Testis (tissue), 3 donors: ENCODE data around the gene SPRED3. TPM values are rescaled to one million over a fixed set of nuclear protein-coding genes. Genes with fewer than 3 reads are reported as not detected.

Source experiments
- DNase-seq: peaks from one replicate; pipeline ENCODE4 v3.0.0-alpha.2; 2019
- H3K27ac ChIP-seq, 2 donors: fragments of 200-600 bp; sonication (generic); one replicate each; pipeline ENCODE4 v1.5.1; 2019
- H3K27me3 ChIP-seq: fragments of 200-600 bp; sonication (generic); one replicate; pipeline ENCODE4 v1.5.1; 2019
- H3K36me3 ChIP-seq: fragments of 200-600 bp; sonication (generic); one replicate; pipeline ENCODE4 v1.5.1; 2017; ENCODE audit warnings: low read depth; ENCODE audit errors: missing control alignments
- H3K4me1 ChIP-seq: fragments of 200-600 bp; sonication (generic); one replicate; pipeline ENCODE4 v1.5.1; 2019
- H3K4me3 ChIP-seq, 2 donors: fragments of 200-600 bp; sonication (generic); one replicate each; pipeline ENCODE4 v1.5.1; 2017 to 2019
- H3K9me3 ChIP-seq: fragments of 200-600 bp; sonication (generic); one replicate; pipeline ENCODE4 v1.5.1; 2017
- POLR2A ChIP-seq: fragments of 450-650 bp; IDR thresholded peaks from one replicate; pipeline ENCODE4 v1.6.1; 2017; ENCODE audit warnings: antibody characterized with exemption, mild to moderate bottlenecking, moderate library complexity
- WGBS, 2 donors: methylation state at CpG; one replicate each; pipeline ENCODE4 v1.1.5; 2018; 5-methylcytosine and 5-hydroxymethylcytosine counted together
- intact Hi-C: fragments of 100-400 bp; cut with DNase I; formaldehyde crosslinking; loops from one replicate; pipeline ENCODE4 v1.15.1; 2023; ENCODE audit warnings: low total_unique reads
- polyA plus RNA-seq: library from polyadenylated mRNA; stranded (reverse); fragments of 350-450 nt; fragmentation: Illumina TruSeq; extraction: RNeasy Lipid Tissue Mini Kit (QIAGEN cat#74804); gene quantifications from one replicate; pipeline ENCODE4 v1.2.3, GENCODE V29; 2014; ENCODE audit warnings: low read depth, low replicate concordance; ENCODE audit not compliant: insufficient read depth
- total RNA-seq, 2 donors: library from RNA; depleted of rRNA; stranded (reverse); fragments of >200 nt; gene quantifications; one replicate each; pipeline ENCODE4 v1.2.3, GENCODE V29; 2016
- TF ChIP-seq, protein P1 (sequence below), 3 experiments: fragments of 450-650 bp in 2 of 3; fragments of 200-600 bp in 1 of 3; sonication (generic) in 1 of 3; IDR thresholded peaks; one replicate each; pipeline ENCODE4 v1.5.1; 2016 to 2019; ENCODE audit warnings: antibody characterized with exemption in 3 of 3, mild to moderate bottlenecking in 2 of 3, moderate library complexity in 1 of 3

Gene SPRED3
- total and polyA plus RNA-seq, 3 donors from 2014 or later = 1.7 to 2.6 (median 2.2) TPM

DNA sequence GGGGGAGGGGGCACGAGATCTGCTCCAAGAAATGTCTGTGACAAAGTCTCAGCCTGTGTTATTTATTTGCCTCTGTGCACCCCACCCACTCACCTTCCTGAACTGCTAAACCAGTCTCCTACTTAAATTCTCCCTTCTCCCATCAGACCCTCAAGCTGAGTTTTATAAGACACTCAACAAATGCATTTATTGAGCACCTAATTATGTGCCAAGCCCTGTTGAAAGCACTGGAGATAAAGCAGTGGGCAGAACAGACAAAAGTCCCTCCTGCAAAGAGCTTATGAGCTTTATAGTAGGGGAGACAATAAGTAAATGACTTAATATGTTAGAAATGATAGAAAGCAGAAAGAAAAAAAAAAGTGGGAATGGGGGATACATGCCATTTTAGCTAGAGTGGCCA lies 11.0 kb downstream of the SPRED3 start:
- no peaks in the 10 kb centered on the region for H3K36me3 ChIP-seq
- H3K9me3 ChIP-seq = no peaks in the 10 kb centered on the region
- no peaks in the 10 kb centered on the region for H3K4me1 ChIP-seq
- no peak overlapping the region for H3K4me3 ChIP-seq
- no peaks in the 10 kb centered on the region for H3K27me3 ChIP-seq
- no peak for TF ChIP-seq POLR2A
- TF ChIP-seq, protein P1, sequence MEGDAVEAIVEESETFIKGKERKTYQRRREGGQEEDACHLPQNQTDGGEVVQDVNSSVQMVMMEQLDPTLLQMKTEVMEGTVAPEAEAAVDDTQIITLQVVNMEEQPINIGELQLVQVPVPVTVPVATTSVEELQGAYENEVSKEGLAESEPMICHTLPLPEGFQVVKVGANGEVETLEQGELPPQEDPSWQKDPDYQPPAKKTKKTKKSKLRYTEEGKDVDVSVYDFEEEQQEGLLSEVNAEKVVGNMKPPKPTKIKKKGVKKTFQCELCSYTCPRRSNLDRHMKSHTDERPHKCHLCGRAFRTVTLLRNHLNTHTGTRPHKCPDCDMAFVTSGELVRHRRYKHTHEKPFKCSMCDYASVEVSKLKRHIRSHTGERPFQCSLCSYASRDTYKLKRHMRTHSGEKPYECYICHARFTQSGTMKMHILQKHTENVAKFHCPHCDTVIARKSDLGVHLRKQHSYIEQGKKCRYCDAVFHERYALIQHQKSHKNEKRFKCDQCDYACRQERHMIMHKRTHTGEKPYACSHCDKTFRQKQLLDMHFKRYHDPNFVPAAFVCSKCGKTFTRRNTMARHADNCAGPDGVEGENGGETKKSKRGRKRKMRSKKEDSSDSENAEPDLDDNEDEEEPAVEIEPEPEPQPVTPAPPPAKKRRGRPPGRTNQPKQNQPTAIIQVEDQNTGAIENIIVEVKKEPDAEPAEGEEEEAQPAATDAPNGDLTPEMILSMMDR (IDR thresholded peaks at IDR 0.05) = no peak
- intact Hi-C loops = no loop called here
- WGBS, 2 donors = 73 to 82% methylated on average over 1 of the region's 1 CpG
- no peak overlapping the region for H3K27ac ChIP-seq
- no peak for DNase-seq

DNA sequence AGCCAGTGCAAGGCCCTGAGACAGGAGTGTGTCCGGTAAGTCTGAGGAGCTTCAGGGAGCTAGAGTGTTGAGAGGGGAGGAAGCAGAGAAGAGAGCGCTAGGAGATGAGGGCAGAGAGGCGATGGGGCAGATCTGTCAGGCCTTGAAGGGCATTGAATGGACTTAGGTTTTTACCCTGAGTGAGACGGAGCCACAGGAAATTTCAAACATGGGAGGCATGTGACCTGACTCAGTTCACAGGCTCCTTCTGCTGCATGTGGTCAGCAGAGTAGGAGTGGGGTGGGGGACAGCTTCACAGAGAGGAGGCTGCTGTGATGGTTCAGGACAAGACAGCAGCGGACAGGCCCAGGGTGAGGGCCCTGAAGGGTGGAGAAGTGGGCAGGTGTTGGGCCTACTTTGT lies 11.9 kb downstream of the SPRED3 start:
- WGBS, 2 donors = 65 to 66% methylated on average over 5 of the region's 5 CpGs
- H3K27me3 ChIP-seq = no peaks in the 10 kb centered on the region
- no peaks in the 10 kb centered on the region for H3K9me3 ChIP-seq

DNA sequence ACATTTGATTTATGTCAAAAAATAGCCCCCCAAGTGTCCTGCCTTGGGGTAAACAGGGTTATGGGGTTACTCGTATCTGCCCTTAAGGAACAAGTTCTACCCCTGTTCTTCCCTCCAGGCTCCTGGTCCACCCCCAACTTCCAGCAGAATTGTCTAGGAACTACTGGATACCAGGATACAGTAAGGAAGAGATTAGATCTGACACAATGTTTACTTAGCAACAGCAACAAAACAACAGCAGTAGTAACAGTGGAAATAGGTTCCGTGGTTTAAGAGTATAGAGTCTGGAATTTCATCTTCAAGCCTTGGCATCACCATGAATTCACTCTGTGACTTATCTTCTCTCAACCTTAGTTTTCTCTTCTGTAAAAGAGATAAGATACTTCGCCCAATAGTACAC lies 12.7 kb downstream of the SPRED3 start:
- TF ChIP-seq POLR2A = no peak
- TF ChIP-seq, protein P1 (IDR thresholded peaks at IDR 0.05) = no peak
- intact Hi-C loops = loop anchor here (10.0 kb wide), 1 partner anchor 214 kb away; the partner anchor contains the start of genes EIF3K and MAP4K1
- no peaks in the 10 kb centered on the region for H3K4me1 ChIP-seq
- H3K27ac ChIP-seq = no peak overlapping the region
- WGBS, 2 donors = 76 to 80% methylated on average over 3 of the region's 3 CpGs
- no peak overlapping the region for H3K4me3 ChIP-seq
- H3K27me3 ChIP-seq = no peaks in the 10 kb centered on the region
- H3K36me3 ChIP-seq = no peaks in the 10 kb centered on the region
- DNase-seq = no peak
- H3K9me3 ChIP-seq = no peaks in the 10 kb centered on the region

More for the DNA sequence above, 11.9 kb downstream of the SPRED3 start:
- Histone ChIP-seq H3K27ac (no peak overlapping the region), H3K4me3 (no peak overlapping the region), H3K4me1 (no peaks in the 10 kb centered on the region), H3K36me3 (no peaks in the 10 kb centered on the region)
- DNase-seq = no peak
- intact Hi-C loops = loop anchor here (10.0 kb wide), 1 partner anchor 214 kb away; the partner anchor contains the start of genes EIF3K and MAP4K1
- TF ChIP-seq, protein P1 (IDR thresholded peaks at IDR 0.05) = no peak
- TF ChIP-seq POLR2A = no peak

DNA sequence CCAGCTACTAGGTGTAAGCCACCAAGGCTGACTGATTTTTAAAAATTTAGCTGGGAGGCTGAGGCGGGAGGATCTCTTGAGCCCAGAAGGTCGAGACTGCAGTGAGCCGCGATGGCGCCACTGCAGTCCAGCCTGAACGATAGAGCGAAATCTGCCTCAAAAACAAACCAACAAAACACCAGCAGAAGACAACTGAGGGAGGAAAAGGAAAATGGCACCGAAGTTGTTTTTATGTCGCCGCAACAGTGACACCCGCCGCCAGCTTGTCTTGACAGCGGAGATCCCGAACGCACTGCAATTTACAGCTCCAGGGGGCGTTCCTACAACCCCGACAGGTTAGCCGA lies 14.1 kb downstream of the SPRED3 start:
- H3K27me3 ChIP-seq = no peaks in the 10 kb centered on the region
- peak overlapping the region in 1 of 2 donors; percentile 77 for H3K4me3 ChIP-seq
- no peaks in the 10 kb centered on the region for H3K4me1 ChIP-seq
- H3K9me3 ChIP-seq = no peaks in the 10 kb centered on the region
- WGBS, 2 donors = 1 to 2% methylated on average over 10 to 18 of the region's 18 CpGs
- intact Hi-C loops = loop anchor here (10.0 kb wide), 1 partner anchor 212 kb away; the partner anchor contains the start of genes EIF3K and MAP4K1
- TF ChIP-seq, protein P1 (IDR thresholded peaks at IDR 0.05) = no peak
- DNase-seq = no peak
- H3K36me3 ChIP-seq = no peaks in the 10 kb centered on the region
- H3K27ac ChIP-seq = no peak overlapping the region

DNA sequence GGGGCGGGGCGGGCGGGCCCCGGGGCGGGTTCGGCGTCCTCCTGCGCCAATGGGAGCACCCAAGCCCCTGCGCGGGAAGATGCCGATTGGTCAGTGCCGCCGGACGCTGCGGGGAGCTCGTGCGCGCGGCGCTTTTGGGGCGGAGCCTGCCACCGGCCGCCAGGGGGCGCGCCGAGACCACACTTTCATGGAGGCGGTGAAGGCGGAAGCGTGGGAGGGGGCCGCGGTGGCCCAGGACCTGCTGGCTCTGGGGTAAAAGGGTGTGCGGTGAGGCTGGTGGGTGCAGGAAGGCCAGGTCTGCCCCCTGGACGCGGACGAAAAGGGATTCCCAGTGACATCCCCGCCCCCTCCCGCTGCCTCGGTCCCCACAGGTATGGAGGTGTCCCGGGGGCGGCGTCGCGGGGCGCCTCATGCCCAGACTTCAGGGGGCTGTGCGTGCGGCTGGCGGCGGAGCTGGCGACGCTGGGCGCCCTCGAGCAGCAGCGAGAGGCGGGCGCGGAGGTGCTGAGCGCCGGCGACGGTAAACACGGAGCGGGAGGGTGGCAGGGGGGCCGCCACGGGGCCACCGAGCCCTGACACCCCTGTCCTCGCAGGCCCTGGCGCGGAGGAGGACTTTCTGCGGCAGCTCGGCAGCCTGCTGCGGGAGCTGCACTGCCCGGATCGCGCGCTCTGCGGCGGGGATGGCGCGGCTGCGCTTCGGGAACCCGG lies 14.6 kb downstream of the SPRED3 start, which contains the start of gene FAM98C:
TSS of gene FAM98C (plus strand) at position 127 of the 708 bp plus-strand sequence. CDS start at position 188, 61 bp downstream.
- Histone ChIP-seq H3K9me3 (no peaks in the 10 kb centered on the region), H3K27ac (peak within 1 kb of the TSS; percentile 42 to 72), H3K27me3 (no peaks in the 10 kb centered on the region), H3K4me1 (no peaks in the 10 kb centered on the region), H3K4me3 (peak within 1 kb of the TSS; percentile 66 to 77), H3K36me3 (no peaks in the 10 kb centered on the region)
- DNase-seq = peak; percentile 97
- WGBS, 2 donors = 0 to 2% methylated on average over 2 to 70 of the region's 82 CpGs
- TF ChIP-seq, protein P1 (IDR thresholded peaks at IDR 0.05) = peak; percentile 99 to 100 (median 99)
- TF ChIP-seq POLR2A = no peak
- intact Hi-C loops = loop anchor here (10.0 kb wide), 1 partner anchor 212 kb away; the partner anchor contains the start of genes EIF3K and MAP4K1
